GM19099 (cell line): Measurements from ENCODE around the gene OSBPL2.

Experiments used
- POLR2A ChIP-seq: IDR thresholded peaks from 3 replicates; pipeline ENCODE4 v1.6.1; 2011; ENCODE audit warnings: low read depth; ENCODE audit not compliant: insufficient read length; ENCODE audit errors: extremely low read depth

OSBPL2 gene

GRCh38 chr20:62244644-62245108, 6.4 kb downstream of the OSBPL2 start:
- no peak for TF ChIP-seq POLR2A

- TF ChIP-seq POLR2A = no peak
Measured at GRCh38 chr20:62245911-62246280, 7.6 kb downstream of the OSBPL2 start.

- TF ChIP-seq POLR2A = no peak
Measured at GRCh38 chr20:62246431-62246830, 8.1 kb downstream of the OSBPL2 start.

- TF ChIP-seq POLR2A = no peak
Measured at GRCh38 chr20:62246872-62247652, 8.7 kb downstream of the OSBPL2 start.

GRCh38 chr20:62248890-62249560, 10.7 kb downstream of the OSBPL2 start:
- TF ChIP-seq POLR2A = no peak

GRCh38 chr20:62252342-62252966, 14.1 kb downstream of the OSBPL2 start:
- no peak for TF ChIP-seq POLR2A

GRCh38 chr20:62253398-62253797, 15.1 kb downstream of the OSBPL2 start:
- TF ChIP-seq POLR2A = no peak

GRCh38 chr20:62254021-62254724, 15.9 kb downstream of the OSBPL2 start:
- no peak for TF ChIP-seq POLR2A

GRCh38 chr20:62255976-62256375, 17.7 kb downstream of the OSBPL2 start:
- TF ChIP-seq POLR2A = no peak

- no peak for TF ChIP-seq POLR2A
Measured at GRCh38 chr20:62258499-62259293, 20.4 kb downstream of the OSBPL2 start.

- no peak for TF ChIP-seq POLR2A
Measured at GRCh38 chr20:62259294-62259565, 20.9 kb downstream of the OSBPL2 start.

GRCh38 chr20:62262064-62262463, 23.7 kb downstream of the OSBPL2 start:
- TF ChIP-seq POLR2A = no peak

- TF ChIP-seq POLR2A = no peak
Measured at GRCh38 chr20:62263396-62263795, 25.1 kb downstream of the OSBPL2 start.

GRCh38 chr20:62265365-62265764, 27.0 kb downstream of the OSBPL2 start:
- no peak for TF ChIP-seq POLR2A

GRCh38 chr20:62266340-62266739, 28.0 kb downstream of the OSBPL2 start:
- no peak for TF ChIP-seq POLR2A

GRCh38 chr20:62266851-62267250, 28.5 kb downstream of the OSBPL2 start:
- TF ChIP-seq POLR2A = no peak

GRCh38 chr20:62267543-62267942, 29.2 kb downstream of the OSBPL2 start:
- TF ChIP-seq POLR2A = no peak
